HCT116 (cell line): ENCODE results near the gene NOX1.

ENCODE experiments used
- EZH2phosphoT487 ChIP-seq: fragments of 200-600 bp; IDR thresholded peaks from 2 replicates; pipeline ENCODE4 v1.6.1; 2018; ENCODE audit warnings: antibody characterized with exemption, borderline replicate concordance
- JUND ChIP-seq: IDR thresholded peaks from 2 replicates; pipeline ENCODE4 v1.6.1; 2012
- TF ChIP-seq, protein P1 (sequence below), 3 experiments: fragments of 200-600 bp in 1 of 3; sonication (generic) in 1 of 3; IDR thresholded peaks in 2 of 3; conservative IDR thresholded peaks in 1 of 3; 2 replicates each; pipeline ENCODE4 v1.5.1; 2012 to 2017; ENCODE audit warnings: low read depth in 2 of 3, low read length in 2 of 3, antibody characterized with exemption in 1 of 3, borderline replicate concordance in 1 of 3, control low read depth in 1 of 3, mild to moderate bottlenecking in 1 of 3, mixed read lengths in 1 of 3, mixed run types in 1 of 3, moderate library complexity in 1 of 3; ENCODE audit not compliant: insufficient read depth in 1 of 3

GRCh38 chrX:100829730-100830129 is 44.4 kb downstream of the NOX1 start:
- TF ChIP-seq JUND (no peak), EZH2phosphoT487 (no peak)
- TF ChIP-seq, protein P1, sequence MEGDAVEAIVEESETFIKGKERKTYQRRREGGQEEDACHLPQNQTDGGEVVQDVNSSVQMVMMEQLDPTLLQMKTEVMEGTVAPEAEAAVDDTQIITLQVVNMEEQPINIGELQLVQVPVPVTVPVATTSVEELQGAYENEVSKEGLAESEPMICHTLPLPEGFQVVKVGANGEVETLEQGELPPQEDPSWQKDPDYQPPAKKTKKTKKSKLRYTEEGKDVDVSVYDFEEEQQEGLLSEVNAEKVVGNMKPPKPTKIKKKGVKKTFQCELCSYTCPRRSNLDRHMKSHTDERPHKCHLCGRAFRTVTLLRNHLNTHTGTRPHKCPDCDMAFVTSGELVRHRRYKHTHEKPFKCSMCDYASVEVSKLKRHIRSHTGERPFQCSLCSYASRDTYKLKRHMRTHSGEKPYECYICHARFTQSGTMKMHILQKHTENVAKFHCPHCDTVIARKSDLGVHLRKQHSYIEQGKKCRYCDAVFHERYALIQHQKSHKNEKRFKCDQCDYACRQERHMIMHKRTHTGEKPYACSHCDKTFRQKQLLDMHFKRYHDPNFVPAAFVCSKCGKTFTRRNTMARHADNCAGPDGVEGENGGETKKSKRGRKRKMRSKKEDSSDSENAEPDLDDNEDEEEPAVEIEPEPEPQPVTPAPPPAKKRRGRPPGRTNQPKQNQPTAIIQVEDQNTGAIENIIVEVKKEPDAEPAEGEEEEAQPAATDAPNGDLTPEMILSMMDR (IDR thresholded peaks at IDR 0.05 in 2 of 3, conservative IDR thresholded peaks at IDR 0.05 in 1 of 3; ENCODE audit: borderline replicate concordance in 1 of 3, insufficient read depth in 1 of 3, low read depth in 2 of 3, low read length in 2 of 3) = no peak
